Keratinocyte (primary cell): ENCODE measurements around the gene NRP1.

Experiments
- CTCF ChIP-seq, 3 experiments: IDR thresholded peaks in 1 of 3; conservative IDR thresholded peaks in 1 of 3; optimal IDR thresholded peaks in 1 of 3; 2 replicates in 2 of 3; 3 replicates in 1 of 3; pipeline versions ENCODE3 to v1.5.1; 2011; ENCODE audit warnings: low read length in 3 of 3, mild to moderate bottlenecking in 3 of 3, moderate library complexity in 2 of 3, control low read depth in 1 of 3, inconsistent platforms in 1 of 3; ENCODE audit not compliant: insufficient read depth in 2 of 3; ENCODE audit errors: extremely low read depth in 1 of 3
- EZH2 ChIP-seq: IDR thresholded peaks from one replicate; pipeline ENCODE4 v1.6.1; 2012; ENCODE audit warnings: inconsistent platforms, mild to moderate bottlenecking, low read length, moderate library complexity

- no peak for TF ChIP-seq CTCF (optimal IDR thresholded peaks at IDR 0.05 in 1 of 3, IDR thresholded peaks at IDR 0.05 in 1 of 3, conservative IDR thresholded peaks at IDR 0.05 in 1 of 3; ENCODE audit: extremely low read depth in 1 of 3, insufficient read depth in 2 of 3, low read length in 3 of 3)
- TF ChIP-seq EZH2: no peak
Observed at GRCh38 chr10:33256458-33256857, 78.0 kb downstream of the NRP1 start.
